H9 (cell line): ENCODE results near the gene B3GNT7. TPM values are rescaled to one million over a fixed set of nuclear protein-coding genes. Genes with fewer than 3 reads are reported as not detected.
A peak's percentile ranks its signal among the peaks of the same experiment; 100 is the strongest.

Experiments used
- DNase-seq: peaks from one replicate; pipeline ENCODE4 v3.0.0-alpha.2; 2017
- H2AFZ ChIP-seq: one replicate; pipeline ENCODE4 v1.6.1; 2013; ENCODE audit warnings: mild to moderate bottlenecking, low read length, control low read depth, moderate library complexity
- H2AK5ac ChIP-seq: 2 replicates; pipeline ENCODE4 v1.6.1; 2013; ENCODE audit warnings: low read length, control low read depth, mixed read lengths; ENCODE audit not compliant: insufficient read length
- H2BK120ac ChIP-seq: one replicate; pipeline ENCODE4 v1.6.1; 2013; ENCODE audit warnings: low read depth, mild to moderate bottlenecking, low read length, control low read depth, inconsistent platforms; ENCODE audit not compliant: poor library complexity, severe bottlenecking
- H2BK12ac ChIP-seq: 2 replicates; pipeline ENCODE4 v1.6.1; 2013; ENCODE audit warnings: low read length, control low read depth, mixed read lengths, low read depth; ENCODE audit not compliant: insufficient read length
- H2BK15ac ChIP-seq: 2 replicates; pipeline ENCODE4 v1.6.1; 2013; ENCODE audit warnings: low read depth, low read length, control low read depth
- H2BK20ac ChIP-seq: one replicate; pipeline ENCODE4 v1.6.1; 2013; ENCODE audit warnings: low read depth, mild to moderate bottlenecking, low read length, control low read depth, inconsistent platforms; ENCODE audit not compliant: poor library complexity, severe bottlenecking
- H2BK5ac ChIP-seq: 2 replicates; pipeline ENCODE4 v1.6.1; 2013; ENCODE audit warnings: low read length, control low read depth, mixed read lengths; ENCODE audit not compliant: insufficient read length
- H3K14ac ChIP-seq: 2 replicates; pipeline ENCODE4 v1.6.1; 2013; ENCODE audit warnings: low read length, control low read depth; ENCODE audit not compliant: insufficient read depth
- H3K18ac ChIP-seq: 2 replicates; pipeline ENCODE4 v1.6.1; 2013; ENCODE audit warnings: low read depth, mild to moderate bottlenecking, mixed read lengths, low read length, control low read depth; ENCODE audit not compliant: insufficient read length
- H3K23ac ChIP-seq: 2 replicates; pipeline ENCODE4 v1.6.1; 2013; ENCODE audit warnings: low read length, control low read depth, mixed read lengths, low read depth; ENCODE audit not compliant: insufficient read length
- H3K23me2 ChIP-seq: 2 replicates; pipeline ENCODE4 v1.6.1; 2013; ENCODE audit warnings: low read depth, mild to moderate bottlenecking, mixed read lengths, low read length, control low read depth; ENCODE audit not compliant: insufficient read length, poor library complexity, severe bottlenecking
- H3K27ac ChIP-seq: 2 replicates; pipeline ENCODE4 v1.5.1; 2013; ENCODE audit warnings: low read length, control low read depth, mixed read lengths, low read depth; ENCODE audit not compliant: insufficient read length
- H3K27me3 ChIP-seq: 2 replicates; pipeline ENCODE4 v1.6.1; 2013; ENCODE audit warnings: low read length, control low read depth, inconsistent platforms; ENCODE audit not compliant: insufficient read depth
- H3K4ac ChIP-seq: 2 replicates; pipeline ENCODE4 v1.6.1; 2013; ENCODE audit warnings: low read depth, mild to moderate bottlenecking, control low read depth, inconsistent platforms, low read length, moderate library complexity
- H3K4me1 ChIP-seq: 2 replicates; pipeline ENCODE4 v1.6.1; 2013; ENCODE audit warnings: low read length, control low read depth, inconsistent platforms; ENCODE audit not compliant: insufficient read depth
- H3K4me2 ChIP-seq: 2 replicates; pipeline ENCODE4 v1.6.1; 2013; ENCODE audit warnings: low read length, control low read depth, mixed read lengths; ENCODE audit not compliant: insufficient read length, insufficient read depth
- H3K56ac ChIP-seq: 2 replicates; pipeline ENCODE4 v1.6.1; 2013; ENCODE audit warnings: low read depth, mild to moderate bottlenecking, mixed read lengths, low read length, control low read depth; ENCODE audit not compliant: insufficient read length
- H3K79me1 ChIP-seq: 2 replicates; pipeline ENCODE4 v1.6.1; 2013; ENCODE audit warnings: low read depth, mild to moderate bottlenecking, moderate library complexity, low read length, control low read depth, inconsistent platforms; ENCODE audit not compliant: insufficient read depth, poor library complexity, severe bottlenecking
- H3K79me2 ChIP-seq: 2 replicates; pipeline ENCODE4 v1.6.1; 2013; ENCODE audit warnings: low read length, control low read depth, inconsistent platforms; ENCODE audit not compliant: insufficient read depth
- H3K9ac ChIP-seq: 2 replicates; pipeline ENCODE4 v1.6.1; 2013; ENCODE audit warnings: low read length, control low read depth, mixed read lengths; ENCODE audit not compliant: insufficient read length; ENCODE audit errors: extremely low read depth
- H3K9me3 ChIP-seq: one replicate; pipeline ENCODE4 v1.6.1; 2013; ENCODE audit warnings: low read depth, low read length, inconsistent platforms; ENCODE audit not compliant: control insufficient read depth
- H3T11ph ChIP-seq: one replicate; pipeline ENCODE4 v1.6.1; 2013; ENCODE audit warnings: mild to moderate bottlenecking, low read length, control low read depth, inconsistent platforms
- H4K20me1 ChIP-seq: one replicate; pipeline ENCODE4 v1.6.1; 2013; ENCODE audit not compliant: control insufficient read depth, insufficient read length, insufficient read depth
- H4K5ac ChIP-seq: 2 replicates; pipeline ENCODE4 v1.6.1; 2013; ENCODE audit warnings: low read depth, mild to moderate bottlenecking, mixed read lengths, low read length, control low read depth; ENCODE audit not compliant: insufficient read length
- H4K8ac ChIP-seq: replicated peaks from 2 replicates; pipeline ENCODE4 v1.6.1; 2013; ENCODE audit warnings: low read length, control low read depth, mixed read lengths, low read depth; ENCODE audit not compliant: insufficient read length
- H4K91ac ChIP-seq: 2 replicates; pipeline ENCODE4 v1.6.1; 2013; ENCODE audit warnings: low read depth, mild to moderate bottlenecking, moderate library complexity, mixed read lengths, low read length, control low read depth; ENCODE audit not compliant: insufficient read length
- H3K27ac Mint-ChIP-seq, 3 experiments: 2 replicates in 2 of 3; 3 replicates in 1 of 3; pipeline ENCODE4 v1.8.0; 2020 to 2021; ENCODE audit warnings: mixed read lengths in 3 of 3, mild to moderate bottlenecking in 1 of 3, moderate library complexity in 1 of 3
- H3K27me3 Mint-ChIP-seq: 2 replicates; pipeline ENCODE4 v1.8.0; 2021; ENCODE audit warnings: low read depth, mild to moderate bottlenecking, moderate library complexity, mixed read lengths
- H3K36me3 Mint-ChIP-seq, 3 experiments: 2 replicates in 2 of 3; 3 replicates in 1 of 3; pipeline ENCODE4 v1.8.0; 2020 to 2021; ENCODE audit warnings: low read depth in 3 of 3, mixed read lengths in 3 of 3; ENCODE audit not compliant: insufficient read depth in 1 of 3
- H3K4me1 Mint-ChIP-seq, 2 experiments: 2 replicates each; pipeline ENCODE4 v1.8.0; 2020; ENCODE audit warnings: mixed read lengths in 2 of 2
- H3K4me3 Mint-ChIP-seq, 2 experiments: 2 replicates in 1 of 2; 3 replicates in 1 of 2; pipeline ENCODE4 v1.8.0; 2020 to 2021; ENCODE audit warnings: mild to moderate bottlenecking in 2 of 2, mixed read lengths in 2 of 2, moderate library complexity in 1 of 2
- H3K9me3 Mint-ChIP-seq, 2 experiments: 2 replicates in 1 of 2; 3 replicates in 1 of 2; pipeline ENCODE4 v1.8.0; 2020; ENCODE audit warnings: mild to moderate bottlenecking in 2 of 2, mixed read lengths in 2 of 2, moderate library complexity in 1 of 2
- CTCF ChIP-seq: fragments of 200-600 bp; sonication (generic); conservative IDR thresholded peaks from 3 replicates; pipeline ENCODE4 v1.8.0; 2021; ENCODE audit warnings: antibody characterized with exemption, mild to moderate bottlenecking
- WGBS: extraction: QIAGEN DNeasy Blood & Tissue Kit; methylation state at CpG from one replicate; pipeline ENCODE4 v1.1.7; 2013; ENCODE audit warnings: missing lambda C conversion rate, low lambda C conversion rate, mixed read lengths; ENCODE audit not compliant: insufficient read length; ENCODE audit errors: extremely low coverage; 5-methylcytosine and 5-hydroxymethylcytosine counted together
- total RNA-seq: library from RNA; stranded (reverse); gene quantifications from 2 replicates; pipeline ENCODE4 v1.2.1, GENCODE V29; 2021

The B3GNT7 gene
- total RNA-seq, 1 experiment from 2014 or later = 42.2 TPM

GRCh38 chr2:231410293-231411004 is 14.9 kb downstream of the B3GNT7 start:
- no peak overlapping the region for H4K5ac ChIP-seq
- H2BK12ac ChIP-seq = peak overlapping the region; percentile 25
- no peak overlapping the region for H4K91ac ChIP-seq
- peaks cover 9% of the 10 kb centered on the region; the same call in 1 of the 2 replicates for H3K4me1 ChIP-seq
- peak overlapping the region; percentile 87 for H3K18ac ChIP-seq
- Mint-ChIP-seq H3K4me1 (peaks cover 57 to 63% of the 10 kb centered on the region in 2 experiments), H3K9me3 (peaks cover 16 to 26% of the 10 kb centered on the region in 2 experiments), H3K27ac (peak overlapping the region; percentile 100), H3K4me3 (peak overlapping the region; percentile 62 to 77; a peak in 4 of 5 replicates), H3K36me3 (peaks cover 3 to 12% (median 7%) of the 10 kb centered on the region in 3 experiments; a peak in 5 of 7 replicates), H3K27me3 (no peaks in the 10 kb centered on the region; the same call in 1 of the 2 replicates)
- H2BK15ac ChIP-seq = no peak overlapping the region
- H3T11ph ChIP-seq = no peak overlapping the region
- H2BK120ac ChIP-seq = no peak overlapping the region
- H3K23me2 ChIP-seq = peaks cover 9% of the 10 kb centered on the region
- H2BK5ac ChIP-seq = no peak overlapping the region
- H3K56ac ChIP-seq = no peak overlapping the region
- no peaks in the 10 kb centered on the region for H3K79me1 ChIP-seq
- H3K9ac ChIP-seq = no peak overlapping the region
- no CpG with 5 or more reads among the region's 6 CpGs for WGBS
- H2AK5ac ChIP-seq = no peak overlapping the region
- no peaks in the 10 kb centered on the region for H3K9me3 ChIP-seq
- DNase-seq = peak; percentile 86
- no peaks in the 10 kb centered on the region for H3K27me3 ChIP-seq
- H3K14ac ChIP-seq = peak overlapping the region; percentile 55; the same call in 1 of the 2 replicates
- H2BK20ac ChIP-seq = no peak overlapping the region
- no peaks in the 10 kb centered on the region for H3K79me2 ChIP-seq
- H3K23ac ChIP-seq = no peak overlapping the region
- TF ChIP-seq CTCF = peak; percentile 94
- H4K8ac ChIP-seq = no peak overlapping the region
- peak overlapping the region; percentile 68 for H3K27ac ChIP-seq
- H3K4ac ChIP-seq = no peak overlapping the region
- peak overlapping the region; percentile 63 for H3K4me2 ChIP-seq
- no peak overlapping the region for H2AFZ ChIP-seq
- no peaks in the 10 kb centered on the region for H4K20me1 ChIP-seq
